KG1 (cell line): Measurements from ENCODE around the gene NR2C2AP.
"Not testable (repeated sequence)": the region's sequence is repeated elsewhere in the genome, so short reads cannot be mapped to it uniquely, and the experiment has no call there.

Source experiments
- DNase-seq: peaks from one replicate; lab custom pipeline; 2025; lab: John Stamatoyannopoulos, UW

NR2C2AP gene

GRCh38 chr19:19181488-19181998 lies 21.7 kb downstream of the NR2C2AP start:
- DNase-seq, result no peak

- DNase-seq, result no peak
Observed at GRCh38 chr19:19179548-19180441, 23.4 kb downstream of the NR2C2AP start.

GRCh38 chr19:19176950-19177349 lies 26.3 kb downstream of the NR2C2AP start:
- DNase-seq, result no peak

- not testable (repeated sequence) for DNase-seq
Observed at GRCh38 chr19:19173243-19173642, 30.0 kb downstream of the NR2C2AP start.

GRCh38 chr19:19171821-19172532 lies 31.2 kb downstream of the NR2C2AP start:
- no peak for DNase-seq

GRCh38 chr19:19170873-19171672 lies 32.1 kb downstream of the NR2C2AP start:
- no peak for DNase-seq

GRCh38 chr19:19170053-19170872 lies 33.0 kb downstream of the NR2C2AP start, which contains the start of gene MEF2B:
Gene MEF2B (minus strand): TSS chr19:19170263. CDS start chr19:19150735, 19,528 bp downstream.
- no peak for DNase-seq

- no peak for DNase-seq
Observed at GRCh38 chr19:19169236-19170052, 33.8 kb downstream of the NR2C2AP start.

- DNase-seq, result no peak
Observed at GRCh38 chr19:19167612-19168011, 35.6 kb downstream of the NR2C2AP start.

- DNase-seq, result no peak
Observed at GRCh38 chr19:19165396-19165795, 37.8 kb downstream of the NR2C2AP start.

GRCh38 chr19:19162495-19162894 lies 40.7 kb downstream of the NR2C2AP start:
- DNase-seq, result no peak

GRCh38 chr19:19160461-19161035 lies 42.7 kb downstream of the NR2C2AP start:
- DNase-seq, result no peak

GRCh38 chr19:19159534-19159933 lies 43.7 kb downstream of the NR2C2AP start:
- DNase-seq, result no peak

GRCh38 chr19:19157808-19158207 lies 45.4 kb downstream of the NR2C2AP start:
- no peak for DNase-seq

GRCh38 chr19:19155495-19156219 lies 47.6 kb downstream of the NR2C2AP start:
- no peak for DNase-seq

- DNase-seq, result no peak
Observed at GRCh38 chr19:19154768-19155494, 48.3 kb downstream of the NR2C2AP start.

- no peak for DNase-seq
Observed at GRCh38 chr19:19152668-19153384, 50.4 kb downstream of the NR2C2AP start.

- DNase-seq, result no peak
Observed at GRCh38 chr19:19151418-19151817, 51.8 kb downstream of the NR2C2AP start.
